Stimulated activated CD4-positive, alpha-beta T cell treated with anti-CD3 and anti-CD28 coated beads, Interleukin-15, amount 100 ng/mL, for 1 hour (primary cell): ENCODE data around the gene SERPINA9.
"Not testable (repeated sequence)": the region's sequence is repeated elsewhere in the genome, so short reads cannot be mapped to it uniquely, and the experiment has no call there.

ENCODE experiments used
- DNase-seq, 2 donors: peaks; one replicate each; pipeline ENCODE4 v3.0.0-alpha.2; 2020; ENCODE audit warnings: low read depth in 1 of 2, low spot score in 1 of 2

The SERPINA9 gene

GRCh38 chr14:94427016-94427613 lies 48.9 kb downstream of the SERPINA9 start:
- DNase-seq, result no peak

GRCh38 chr14:94426526-94426925 lies 49.5 kb downstream of the SERPINA9 start:
- DNase-seq, result no peak

GRCh38 chr14:94424371-94424770 lies 51.6 kb downstream of the SERPINA9 start:
- no peak for DNase-seq

- peak in 1 of 2 donors; percentile 10 for DNase-seq
Observed at GRCh38 chr14:94423453-94424056, 52.4 kb downstream of the SERPINA9 start.

- DNase-seq, result no peak
Observed at GRCh38 chr14:94421316-94421715, 54.7 kb downstream of the SERPINA9 start.

- not testable (repeated sequence) for DNase-seq
Observed at GRCh38 chr14:94417497-94418205, 58.3 kb downstream of the SERPINA9 start.
